ENCODE results near the gene KBTBD4. TPM values are rescaled to one million over a fixed set of nuclear protein-coding genes. Genes with fewer than 3 reads are reported as not detected.
"Not testable (repeated sequence)": the region's sequence is repeated elsewhere in the genome, so short reads cannot be mapped to it uniquely, and the experiment has no call there.

The KBTBD4 gene
- total RNA-seq, 1 experiment from 2014 or later, result 12.3 TPM

GRCh38 chr11:47550288-47551047 lies 28.3 kb downstream of the KBTBD4 start:
- Mint-ChIP-seq H3K4me3 (no peak overlapping the region; the same call in 1 of the 2 replicates), H3K27ac (peak overlapping the region; percentile 76), H3K9me3 (no peaks in the 10 kb centered on the region), H3K4me1 (peaks cover 38% of the 10 kb centered on the region), H3K36me3 (peaks cover 18% of the 10 kb centered on the region), H3K27me3 (ENCODE audit: low read depth) (no peaks in the 10 kb centered on the region)
- TF ChIP-seq NFATC4 (CRISPR knock-in tag; IDR thresholded peaks at IDR 0.05), result no peak
- no peak for TF ChIP-seq RELA (CRISPR knock-in tag; IDR thresholded peaks at IDR 0.05; ENCODE audit: borderline replicate concordance)
- TF ChIP-seq, protein P1, sequence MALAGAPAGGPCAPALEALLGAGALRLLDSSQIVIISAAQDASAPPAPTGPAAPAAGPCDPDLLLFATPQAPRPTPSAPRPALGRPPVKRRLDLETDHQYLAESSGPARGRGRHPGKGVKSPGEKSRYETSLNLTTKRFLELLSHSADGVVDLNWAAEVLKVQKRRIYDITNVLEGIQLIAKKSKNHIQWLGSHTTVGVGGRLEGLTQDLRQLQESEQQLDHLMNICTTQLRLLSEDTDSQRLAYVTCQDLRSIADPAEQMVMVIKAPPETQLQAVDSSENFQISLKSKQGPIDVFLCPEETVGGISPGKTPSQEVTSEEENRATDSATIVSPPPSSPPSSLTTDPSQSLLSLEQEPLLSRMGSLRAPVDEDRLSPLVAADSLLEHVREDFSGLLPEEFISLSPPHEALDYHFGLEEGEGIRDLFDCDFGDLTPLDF (CRISPR knock-in tag; IDR thresholded peaks at IDR 0.05), result no peak
- no peak for TF ChIP-seq GABPB1 (CRISPR knock-in tag; IDR thresholded peaks at IDR 0.05)
- TF ChIP-seq, protein P2, sequence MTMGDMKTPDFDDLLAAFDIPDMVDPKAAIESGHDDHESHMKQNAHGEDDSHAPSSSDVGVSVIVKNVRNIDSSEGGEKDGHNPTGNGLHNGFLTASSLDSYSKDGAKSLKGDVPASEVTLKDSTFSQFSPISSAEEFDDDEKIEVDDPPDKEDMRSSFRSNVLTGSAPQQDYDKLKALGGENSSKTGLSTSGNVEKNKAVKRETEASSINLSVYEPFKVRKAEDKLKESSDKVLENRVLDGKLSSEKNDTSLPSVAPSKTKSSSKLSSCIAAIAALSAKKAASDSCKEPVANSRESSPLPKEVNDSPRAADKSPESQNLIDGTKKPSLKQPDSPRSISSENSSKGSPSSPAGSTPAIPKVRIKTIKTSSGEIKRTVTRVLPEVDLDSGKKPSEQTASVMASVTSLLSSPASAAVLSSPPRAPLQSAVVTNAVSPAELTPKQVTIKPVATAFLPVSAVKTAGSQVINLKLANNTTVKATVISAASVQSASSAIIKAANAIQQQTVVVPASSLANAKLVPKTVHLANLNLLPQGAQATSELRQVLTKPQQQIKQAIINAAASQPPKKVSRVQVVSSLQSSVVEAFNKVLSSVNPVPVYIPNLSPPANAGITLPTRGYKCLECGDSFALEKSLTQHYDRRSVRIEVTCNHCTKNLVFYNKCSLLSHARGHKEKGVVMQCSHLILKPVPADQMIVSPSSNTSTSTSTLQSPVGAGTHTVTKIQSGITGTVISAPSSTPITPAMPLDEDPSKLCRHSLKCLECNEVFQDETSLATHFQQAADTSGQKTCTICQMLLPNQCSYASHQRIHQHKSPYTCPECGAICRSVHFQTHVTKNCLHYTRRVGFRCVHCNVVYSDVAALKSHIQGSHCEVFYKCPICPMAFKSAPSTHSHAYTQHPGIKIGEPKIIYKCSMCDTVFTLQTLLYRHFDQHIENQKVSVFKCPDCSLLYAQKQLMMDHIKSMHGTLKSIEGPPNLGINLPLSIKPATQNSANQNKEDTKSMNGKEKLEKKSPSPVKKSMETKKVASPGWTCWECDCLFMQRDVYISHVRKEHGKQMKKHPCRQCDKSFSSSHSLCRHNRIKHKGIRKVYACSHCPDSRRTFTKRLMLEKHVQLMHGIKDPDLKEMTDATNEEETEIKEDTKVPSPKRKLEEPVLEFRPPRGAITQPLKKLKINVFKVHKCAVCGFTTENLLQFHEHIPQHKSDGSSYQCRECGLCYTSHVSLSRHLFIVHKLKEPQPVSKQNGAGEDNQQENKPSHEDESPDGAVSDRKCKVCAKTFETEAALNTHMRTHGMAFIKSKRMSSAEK (CRISPR knock-in tag; IDR thresholded peaks at IDR 0.05; ENCODE audit: borderline replicate concordance), result no peak
- TF ChIP-seq GTF2I (CRISPR knock-in tag; conservative IDR thresholded peaks at IDR 0.05), result no peak
- no peak for TF ChIP-seq ZNF263 (CRISPR knock-in tag; IDR thresholded peaks at IDR 0.05; ENCODE audit: low read depth)
- TF ChIP-seq MLX (CRISPR knock-in tag; IDR thresholded peaks at IDR 0.05), result no peak
- no peak for TF ChIP-seq KAT7 (CRISPR knock-in tag; IDR thresholded peaks at IDR 0.05; ENCODE audit: borderline replicate concordance)
- no peak for TF ChIP-seq FOXP4 (CRISPR knock-in tag; IDR thresholded peaks at IDR 0.05)
- no peak for TF ChIP-seq CBFB (CRISPR knock-in tag; IDR thresholded peaks at IDR 0.05; ENCODE audit: low read depth)
- no peak for TF ChIP-seq HMGA2 (CRISPR knock-in tag; IDR thresholded peaks at IDR 0.05)
- CTCF ChIA-PET, result interaction anchor here (1.0 to 1.7 kb wide), 2 partner anchors 18 to 35 kb away, joined by 3 to 9 read pairs; no protein-coding TSS in a partner anchor
- POLR2A ChIA-PET, result no interaction called here
- no peak for DNase-seq (ENCODE audit: low spot score)
- no peak for ATAC-seq

DNA sequence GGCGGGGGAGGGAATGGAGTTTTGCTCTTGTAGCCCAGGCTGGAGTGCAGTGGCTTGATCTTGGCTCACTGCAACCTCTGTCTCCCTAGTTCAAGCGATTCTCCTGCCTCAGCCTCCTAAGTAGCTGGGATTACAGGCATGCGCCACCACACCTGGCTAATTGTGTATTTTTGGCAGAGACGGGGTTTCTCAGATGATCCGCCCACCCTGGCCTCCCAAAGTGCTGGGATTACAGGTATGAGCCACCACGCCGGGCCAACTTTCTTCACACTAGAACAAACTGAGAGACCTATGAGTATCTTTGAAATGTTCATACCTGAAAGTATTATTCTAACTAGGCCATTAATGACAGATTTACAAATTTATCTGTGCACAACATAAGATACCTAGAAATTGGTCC lies 32.5 kb downstream of the KBTBD4 start:
- not testable (repeated sequence) for H3K27me3 Mint-ChIP-seq (ENCODE audit: low read depth); H3K4me3 Mint-ChIP-seq; ATAC-seq; H3K9me3 Mint-ChIP-seq; DNase-seq (ENCODE audit: low spot score); H3K27ac Mint-ChIP-seq
- Mint-ChIP-seq H3K36me3 (peaks cover 15% of the 10 kb centered on the region), H3K4me1 (peaks cover 31% of the 10 kb centered on the region)
- ChIA-PET POLR2A (interaction anchor here (0.6 kb wide), 1 partner anchor 377 kb away, joined by 3 read pairs; no protein-coding TSS in a partner anchor), CTCF (interaction anchor here (0.7 kb wide), 1 partner anchor 197 kb away, joined by 5 read pairs; no protein-coding TSS in a partner anchor)

DNA sequence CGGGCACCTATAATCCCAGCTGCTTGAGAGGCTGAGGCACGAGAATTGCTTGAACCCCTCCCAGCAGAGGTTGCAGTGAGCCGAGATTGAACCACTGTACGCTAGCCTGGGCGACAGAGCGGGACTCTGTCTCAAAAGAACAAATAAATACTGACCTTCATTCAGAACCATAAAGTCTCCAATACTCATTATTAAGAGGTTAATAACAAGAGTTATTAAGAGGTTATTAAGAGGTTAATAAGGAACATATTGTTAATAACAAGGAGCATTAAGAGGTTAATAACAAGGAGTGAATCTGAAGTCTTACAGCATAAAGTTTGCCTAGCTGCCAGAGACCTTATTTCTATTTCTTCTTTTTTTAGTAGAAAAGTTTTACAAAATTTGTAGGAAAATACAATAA lies 33.5 kb downstream of the KBTBD4 start:
- Mint-ChIP-seq H3K36me3 (peaks cover 10% of the 10 kb centered on the region), H3K27ac (no peak overlapping the region), H3K4me3 (no peak overlapping the region), H3K4me1 (peaks cover 31% of the 10 kb centered on the region), H3K9me3 (no peaks in the 10 kb centered on the region), H3K27me3 (ENCODE audit: low read depth) (no peaks in the 10 kb centered on the region)
- POLR2A ChIA-PET, result no interaction called here
- DNase-seq (ENCODE audit: low spot score), result no peak
- CTCF ChIA-PET, result no interaction called here
- no peak for ATAC-seq
- TF ChIP-seq PREB (CRISPR knock-in tag; IDR thresholded peaks at IDR 0.05; ENCODE audit: borderline replicate concordance), result no peak
- TF ChIP-seq CREB1 (CRISPR knock-in tag; IDR thresholded peaks at IDR 0.05), result no peak
- TF ChIP-seq ATF3 (CRISPR knock-in tag; conservative IDR thresholded peaks at IDR 0.05), result no peak
- no peak for TF ChIP-seq GRHL2 (CRISPR knock-in tag; IDR thresholded peaks at IDR 0.05; ENCODE audit: insufficient replicate concordance, severe bottlenecking)
- TF ChIP-seq, protein P3, sequence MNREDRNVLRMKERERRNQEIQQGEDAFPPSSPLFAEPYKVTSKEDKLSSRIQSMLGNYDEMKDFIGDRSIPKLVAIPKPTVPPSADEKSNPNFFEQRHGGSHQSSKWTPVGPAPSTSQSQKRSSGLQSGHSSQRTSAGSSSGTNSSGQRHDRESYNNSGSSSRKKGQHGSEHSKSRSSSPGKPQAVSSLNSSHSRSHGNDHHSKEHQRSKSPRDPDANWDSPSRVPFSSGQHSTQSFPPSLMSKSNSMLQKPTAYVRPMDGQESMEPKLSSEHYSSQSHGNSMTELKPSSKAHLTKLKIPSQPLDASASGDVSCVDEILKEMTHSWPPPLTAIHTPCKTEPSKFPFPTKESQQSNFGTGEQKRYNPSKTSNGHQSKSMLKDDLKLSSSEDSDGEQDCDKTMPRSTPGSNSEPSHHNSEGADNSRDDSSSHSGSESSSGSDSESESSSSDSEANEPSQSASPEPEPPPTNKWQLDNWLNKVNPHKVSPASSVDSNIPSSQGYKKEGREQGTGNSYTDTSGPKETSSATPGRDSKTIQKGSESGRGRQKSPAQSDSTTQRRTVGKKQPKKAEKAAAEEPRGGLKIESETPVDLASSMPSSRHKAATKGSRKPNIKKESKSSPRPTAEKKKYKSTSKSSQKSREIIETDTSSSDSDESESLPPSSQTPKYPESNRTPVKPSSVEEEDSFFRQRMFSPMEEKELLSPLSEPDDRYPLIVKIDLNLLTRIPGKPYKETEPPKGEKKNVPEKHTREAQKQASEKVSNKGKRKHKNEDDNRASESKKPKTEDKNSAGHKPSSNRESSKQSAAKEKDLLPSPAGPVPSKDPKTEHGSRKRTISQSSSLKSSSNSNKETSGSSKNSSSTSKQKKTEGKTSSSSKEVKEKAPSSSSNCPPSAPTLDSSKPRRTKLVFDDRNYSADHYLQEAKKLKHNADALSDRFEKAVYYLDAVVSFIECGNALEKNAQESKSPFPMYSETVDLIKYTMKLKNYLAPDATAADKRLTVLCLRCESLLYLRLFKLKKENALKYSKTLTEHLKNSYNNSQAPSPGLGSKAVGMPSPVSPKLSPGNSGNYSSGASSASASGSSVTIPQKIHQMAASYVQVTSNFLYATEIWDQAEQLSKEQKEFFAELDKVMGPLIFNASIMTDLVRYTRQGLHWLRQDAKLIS (CRISPR knock-in tag; IDR thresholded peaks at IDR 0.05; ENCODE audit: borderline replicate concordance), result no peak

Measured in WTC11 (cell line).